Osteocyte (in vitro differentiated cells): ENCODE results near the gene MSH3. TPM values are rescaled to one million over a fixed set of nuclear protein-coding genes. Genes with fewer than 3 reads are reported as not detected.
"Not testable (repeated sequence)": the region's sequence is repeated elsewhere in the genome, so short reads cannot be mapped to it uniquely, and the experiment has no call there.

ENCODE experiments used
- DNase-seq: peaks from one replicate; pipeline ENCODE4 v3.0.0; 2021; ENCODE audit warnings: mixed read lengths; ENCODE audit not compliant: unreplicated experiment; ENCODE audit errors: extremely low spot score
- H3K27ac Mint-ChIP-seq: one replicate; pipeline ENCODE4 v1.8.0; 2021; ENCODE audit warnings: mild to moderate bottlenecking, mixed read lengths; ENCODE audit not compliant: unreplicated experiment
- H3K27me3 Mint-ChIP-seq: one replicate; pipeline ENCODE4 v1.8.0; 2021; ENCODE audit warnings: mixed read lengths; ENCODE audit not compliant: unreplicated experiment
- H3K36me3 Mint-ChIP-seq: one replicate; pipeline ENCODE4 v1.8.0; 2021; ENCODE audit warnings: mixed read lengths; ENCODE audit not compliant: unreplicated experiment
- H3K4me1 Mint-ChIP-seq: one replicate; pipeline ENCODE4 v1.8.0; 2021; ENCODE audit warnings: mixed read lengths; ENCODE audit not compliant: unreplicated experiment
- H3K4me3 Mint-ChIP-seq: one replicate; pipeline ENCODE4 v1.8.0; 2021; ENCODE audit warnings: mild to moderate bottlenecking, moderate library complexity, mixed read lengths; ENCODE audit not compliant: unreplicated experiment
- H3K9me3 Mint-ChIP-seq: one replicate; pipeline ENCODE4 v1.8.0; 2021; ENCODE audit warnings: mixed read lengths; ENCODE audit not compliant: unreplicated experiment
- total RNA-seq: library from RNA; stranded (reverse); gene quantifications from 2 replicates; pipeline ENCODE4 v1.2.1, GENCODE V29; 2021
- TF ChIP-seq, protein P1 (sequence below): fragments of 200-600 bp; sonication (generic); IDR thresholded peaks from 2 replicates; pipeline ENCODE4 v1.5.0; 2021; ENCODE audit warnings: antibody characterized with exemption, mild to moderate bottlenecking, moderate library complexity

Gene MSH3
- total RNA-seq, 1 donor from 2014 or later, result 14.8 TPM

DNA sequence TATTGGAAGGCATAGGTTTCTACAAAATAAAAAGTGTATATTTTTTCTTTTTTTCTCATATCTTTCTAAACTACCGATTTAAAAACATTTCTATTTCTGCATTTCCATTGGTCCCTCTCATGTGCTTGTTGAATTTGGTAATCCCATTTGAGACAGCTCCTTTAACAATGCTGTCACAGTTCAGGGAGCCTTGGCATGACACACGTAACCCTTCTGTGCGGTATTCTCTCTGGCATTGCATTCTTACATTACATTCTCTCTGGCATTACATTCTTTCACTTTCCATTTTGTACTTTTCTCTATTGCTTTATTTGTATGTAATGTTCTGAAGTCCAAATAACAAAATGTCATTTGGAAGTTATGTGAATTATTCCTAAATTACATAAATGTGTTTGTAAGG, 155.0 kb downstream of the MSH3 start:
- TF ChIP-seq, protein P1, sequence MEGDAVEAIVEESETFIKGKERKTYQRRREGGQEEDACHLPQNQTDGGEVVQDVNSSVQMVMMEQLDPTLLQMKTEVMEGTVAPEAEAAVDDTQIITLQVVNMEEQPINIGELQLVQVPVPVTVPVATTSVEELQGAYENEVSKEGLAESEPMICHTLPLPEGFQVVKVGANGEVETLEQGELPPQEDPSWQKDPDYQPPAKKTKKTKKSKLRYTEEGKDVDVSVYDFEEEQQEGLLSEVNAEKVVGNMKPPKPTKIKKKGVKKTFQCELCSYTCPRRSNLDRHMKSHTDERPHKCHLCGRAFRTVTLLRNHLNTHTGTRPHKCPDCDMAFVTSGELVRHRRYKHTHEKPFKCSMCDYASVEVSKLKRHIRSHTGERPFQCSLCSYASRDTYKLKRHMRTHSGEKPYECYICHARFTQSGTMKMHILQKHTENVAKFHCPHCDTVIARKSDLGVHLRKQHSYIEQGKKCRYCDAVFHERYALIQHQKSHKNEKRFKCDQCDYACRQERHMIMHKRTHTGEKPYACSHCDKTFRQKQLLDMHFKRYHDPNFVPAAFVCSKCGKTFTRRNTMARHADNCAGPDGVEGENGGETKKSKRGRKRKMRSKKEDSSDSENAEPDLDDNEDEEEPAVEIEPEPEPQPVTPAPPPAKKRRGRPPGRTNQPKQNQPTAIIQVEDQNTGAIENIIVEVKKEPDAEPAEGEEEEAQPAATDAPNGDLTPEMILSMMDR, result no peak
- H3K9me3 Mint-ChIP-seq, result no peaks in the 10 kb centered on the region
- no peaks in the 10 kb centered on the region for H3K27me3 Mint-ChIP-seq
- DNase-seq, result no peak
- H3K4me1 Mint-ChIP-seq, result no peaks in the 10 kb centered on the region
- no peak overlapping the region for H3K27ac Mint-ChIP-seq
- peaks cover 15% of the 10 kb centered on the region for H3K36me3 Mint-ChIP-seq
- H3K4me3 Mint-ChIP-seq, result no peak overlapping the region

DNA sequence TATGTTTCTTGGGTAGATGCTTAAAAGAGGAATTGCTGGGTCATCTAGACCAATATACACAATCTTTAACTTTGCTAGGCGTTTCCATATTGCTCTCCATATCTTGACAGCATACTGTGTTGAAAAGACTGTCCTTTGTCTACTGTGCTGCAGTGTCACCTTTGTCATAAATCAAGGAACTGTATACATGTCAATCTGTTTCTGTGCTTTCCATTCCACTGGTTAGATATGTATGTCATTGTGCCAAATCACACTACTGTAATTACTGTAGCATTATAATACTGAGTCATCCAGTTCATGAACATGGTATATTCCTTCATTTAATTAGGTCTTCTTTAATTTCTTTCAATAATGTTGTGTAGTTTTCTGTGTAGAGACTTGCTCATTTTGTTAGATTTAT, 156.0 kb downstream of the MSH3 start:
- Mint-ChIP-seq H3K9me3 (no peaks in the 10 kb centered on the region), H3K36me3 (peaks cover 24% of the 10 kb centered on the region), H3K27ac (no peak overlapping the region), H3K4me3 (no peak overlapping the region), H3K4me1 (no peaks in the 10 kb centered on the region), H3K27me3 (no peaks in the 10 kb centered on the region)
- no peak for DNase-seq
- TF ChIP-seq, protein P1, result no peak

DNA sequence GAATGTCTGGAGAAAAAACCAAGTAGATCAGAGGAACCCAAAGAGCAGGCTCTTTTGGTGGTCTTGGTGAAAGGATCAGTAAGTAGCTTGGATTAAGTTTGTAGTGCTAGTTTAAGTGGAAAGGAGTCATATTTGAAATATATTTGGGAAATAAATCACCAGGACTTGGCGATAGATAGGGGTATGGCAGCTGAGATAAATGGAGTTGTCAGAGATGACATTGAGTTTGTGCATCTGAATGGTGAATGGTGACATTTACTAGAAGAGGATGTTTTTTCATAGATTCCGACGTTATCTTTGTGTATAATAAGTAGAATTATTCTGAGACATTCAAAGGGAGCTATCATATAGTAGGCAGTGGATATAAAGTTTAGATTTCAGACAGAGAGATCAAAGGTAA, 162.1 kb downstream of the MSH3 start:
- TF ChIP-seq, protein P1, result no peak
- no peak overlapping the region for H3K27ac Mint-ChIP-seq
- peaks cover 12% of the 10 kb centered on the region for H3K36me3 Mint-ChIP-seq
- H3K4me3 Mint-ChIP-seq, result no peak overlapping the region
- no peak for DNase-seq
- H3K9me3 Mint-ChIP-seq, result no peaks in the 10 kb centered on the region
- H3K4me1 Mint-ChIP-seq, result no peaks in the 10 kb centered on the region
- H3K27me3 Mint-ChIP-seq, result no peaks in the 10 kb centered on the region

DNA sequence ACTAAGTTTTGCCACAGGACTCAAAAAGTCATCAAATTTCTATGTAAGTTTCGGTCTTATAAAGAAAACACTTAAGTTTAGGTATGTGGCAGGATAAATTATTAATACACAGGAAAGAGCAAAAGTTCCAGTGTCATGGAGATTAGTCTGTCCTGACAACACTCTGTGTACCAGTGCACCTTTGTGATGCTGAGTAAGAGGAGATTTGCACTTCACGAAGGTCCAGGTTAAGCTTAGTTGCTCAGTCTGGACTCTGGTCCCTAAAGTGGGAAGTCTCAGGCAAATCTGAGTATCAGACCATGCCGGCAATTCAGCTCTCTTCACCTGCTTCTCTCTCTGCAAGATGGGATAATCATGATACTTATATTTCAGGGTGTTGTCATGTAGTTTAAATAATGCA, 166.2 kb downstream of the MSH3 start:
- TF ChIP-seq, protein P1, result no peak
- Mint-ChIP-seq H3K27ac (no peak overlapping the region), H3K4me3 (no peak overlapping the region), H3K9me3 (no peaks in the 10 kb centered on the region), H3K36me3 (peaks cover 4% of the 10 kb centered on the region), H3K27me3 (no peaks in the 10 kb centered on the region), H3K4me1 (no peaks in the 10 kb centered on the region)
- no peak for DNase-seq

DNA sequence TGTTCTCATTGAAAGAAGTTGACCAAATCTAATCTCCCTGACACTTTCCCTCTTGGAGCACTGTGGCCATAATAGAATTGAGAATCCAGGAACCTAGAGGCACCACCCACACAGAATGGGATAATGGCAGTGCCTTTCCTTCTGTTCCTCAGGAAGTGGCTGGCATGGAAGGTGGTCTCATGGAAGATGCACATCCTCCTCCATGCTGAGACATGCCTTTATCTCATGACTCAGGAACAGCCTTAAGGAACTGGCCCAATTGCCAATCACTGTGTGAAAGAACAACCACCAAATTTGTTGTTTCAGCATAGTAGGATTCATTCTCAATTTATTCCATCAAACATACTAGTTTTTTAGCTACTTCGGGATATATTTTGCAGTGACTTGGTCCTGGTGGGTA, 168.2 kb downstream of the MSH3 start:
- Mint-ChIP-seq H3K9me3 (no peaks in the 10 kb centered on the region), H3K27me3 (no peaks in the 10 kb centered on the region), H3K36me3 (peaks cover 4% of the 10 kb centered on the region), H3K4me3 (no peak overlapping the region), H3K27ac (no peak overlapping the region), H3K4me1 (no peaks in the 10 kb centered on the region)
- no peak for DNase-seq
- TF ChIP-seq, protein P1, result no peak

DNA sequence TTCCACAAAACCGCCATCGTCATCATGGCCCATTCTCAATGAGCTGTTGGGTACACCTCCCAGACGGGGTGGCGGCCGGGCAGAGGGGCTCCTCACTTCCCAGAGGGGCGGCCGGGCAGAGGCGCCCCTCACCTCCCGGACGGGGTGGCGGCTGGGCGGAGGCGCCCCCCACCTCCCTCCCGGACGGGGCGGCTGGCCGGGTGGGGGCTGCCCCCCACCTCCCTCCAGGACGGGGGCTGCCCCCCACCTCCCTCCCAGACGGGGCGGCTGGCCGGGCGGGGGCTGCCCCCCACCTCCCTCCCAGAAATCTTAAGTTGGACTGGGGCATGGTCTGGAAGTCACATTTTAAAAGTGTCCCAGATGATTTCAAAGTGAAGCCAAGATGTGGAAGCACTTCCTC, 169.7 kb downstream of the MSH3 start:
- not testable (repeated sequence) for H3K4me1 Mint-ChIP-seq, H3K9me3 Mint-ChIP-seq, H3K27me3 Mint-ChIP-seq, DNase-seq, H3K27ac Mint-ChIP-seq, H3K4me3 Mint-ChIP-seq
- peaks cover 11% of the 10 kb centered on the region for H3K36me3 Mint-ChIP-seq
